PC-9 (cell line): Measurements from ENCODE around the gene MKX. TPM values are rescaled to one million over a fixed set of nuclear protein-coding genes. Genes with fewer than 3 reads are reported as not detected.
A peak's percentile ranks its signal among the peaks of the same experiment; 100 is the strongest.

Experiments
- Bru-seq: library from RNA; stranded (reverse); fragments of 400-500 nt; gene quantifications from one replicate; lab custom pipeline; 2021; lab: Mats Ljungman, UMichigan
- BruChase-seq, 2 experiments: library from RNA; stranded (reverse); fragments of 400-500 nt; gene quantifications; one replicate each; lab custom pipeline; 2021; lab: Mats Ljungman, UMichigan
- BruUV-seq: library from RNA; stranded (reverse); fragments of 400-500 nt; replicated peaks from 2 replicates; lab custom pipeline; 2021; lab: Mats Ljungman, UMichigan
- CTCF ChIA-PET: fragments of 300-600 bp; sonication (Branson Sonifier 250); formaldehyde crosslinking; loops from one replicate; lab custom pipeline; 2022; ENCODE audit warnings: antibody characterized with exemption; lab: Charles Lee
- POLR2A ChIA-PET: fragments of 300-600 bp; sonication (Branson Sonifier 250); formaldehyde crosslinking; loops from one replicate; lab custom pipeline; 2022; ENCODE audit warnings: antibody characterized with exemption; ENCODE audit not compliant: unreplicated experiment; lab: Charles Lee
- DNase-seq, 2 experiments: peaks; one replicate each; pipeline versions ENCODE4 v3.0.0 to v3.0.0-alpha.2; 2015 to 2022; ENCODE audit warnings: mixed read lengths in 1 of 2
- H2AFZ ChIP-seq: fragments of 200-600 bp; sonication (generic); 2 replicates; pipeline ENCODE4 v1.8.1; 2017; ENCODE audit warnings: antibody characterized with exemption
- H3F3A ChIP-seq: fragments of 200-600 bp; sonication (generic); 2 replicates; pipeline ENCODE4 v1.8.1; 2017; ENCODE audit warnings: antibody characterized with exemption, mild to moderate bottlenecking, low read depth; ENCODE audit not compliant: insufficient read depth
- H3K27ac ChIP-seq: fragments of 200-600 bp; sonication (generic); 2 replicates; pipeline ENCODE4 v1.6.1; 2016; ENCODE audit warnings: mixed run types
- H3K27me3 ChIP-seq: fragments of 200-600 bp; sonication (generic); 2 replicates; pipeline ENCODE4 v1.6.1; 2016; ENCODE audit warnings: low read depth, mixed run types; ENCODE audit not compliant: insufficient read depth
- H3K36me3 ChIP-seq: fragments of 200-600 bp; sonication (generic); 2 replicates; pipeline ENCODE4 v1.6.1; 2016; ENCODE audit warnings: low read depth, mixed run types
- H3K4me1 ChIP-seq: fragments of 200-600 bp; sonication (generic); replicated peaks from 2 replicates; pipeline ENCODE4 v1.6.1; 2016; ENCODE audit warnings: mixed run types; ENCODE audit not compliant: insufficient read depth
- H3K4me2 ChIP-seq: fragments of 200-600 bp; sonication (generic); 2 replicates; pipeline ENCODE4 v1.6.1; 2017; ENCODE audit warnings: mixed run types
- H3K4me3 ChIP-seq: fragments of 200-600 bp; sonication (generic); 2 replicates; pipeline ENCODE4 v1.6.1; 2016; ENCODE audit warnings: mixed run types
- H3K79me2 ChIP-seq: fragments of 200-600 bp; sonication (generic); 2 replicates; pipeline ENCODE4 v1.6.1; 2017; ENCODE audit warnings: low read depth, mixed run types
- H3K9me2 ChIP-seq: fragments of 200-600 bp; sonication (generic); 2 replicates; pipeline ENCODE4 v1.8.1; 2017; ENCODE audit warnings: mild to moderate bottlenecking; ENCODE audit not compliant: insufficient read depth
- H3K9me3 ChIP-seq: fragments of 200-600 bp; sonication (generic); 2 replicates; pipeline ENCODE4 v1.8.1; 2016; ENCODE audit warnings: low read depth; ENCODE audit not compliant: insufficient read depth
- H4K20me1 ChIP-seq: fragments of 200-600 bp; sonication (generic); 2 replicates; pipeline ENCODE4 v1.8.1; 2017; ENCODE audit not compliant: insufficient read depth
- CTCF ChIP-seq: fragments of 200-600 bp; sonication (generic); conservative IDR thresholded peaks from 2 replicates; pipeline ENCODE4 v1.6.1; 2017; ENCODE audit warnings: mixed run types, antibody characterized with exemption, mild to moderate bottlenecking, moderate library complexity
- EZH2 ChIP-seq: fragments of 200-600 bp; sonication (generic); IDR thresholded peaks from 2 replicates; pipeline ENCODE4 v1.8.0; 2017; ENCODE audit warnings: antibody characterized with exemption, low read depth
- intact Hi-C: fragments of 100-400 bp; cut with micrococcal nuclease; formaldehyde crosslinking; loops from one replicate; pipeline ENCODE4 v1.10.0; 2022; ENCODE audit not compliant: unreplicated experiment
- long read RNA-seq: library from polyadenylated mRNA; stranded (forward); transcript quantifications from one replicate; pipeline ENCODE4 v2.0.0, GENCODE V29; 2022
- total RNA-seq: library from RNA; stranded (reverse); gene quantifications from 2 replicates; pipeline ENCODE4 v1.2.3, GENCODE V29; 2021

MKX gene
- not detected in 2 replicates for total RNA-seq
- Bru-seq, nascent RNA: percentile 6 among the genes with signal in this experiment
- BruChase-seq, experiment 1, labeled RNA remaining after a 2-hour chase: percentile 7 among the genes with signal in this experiment
- not detected for BruChase-seq, experiment 2, labeled RNA remaining after a 6-hour chase
- long read RNA-seq: 0 reads

GRCh38 chr10:27745732-27746396 is at the start of gene MKX:
Gene MKX, minus strand, starts transcription at chr10:27745819. Its CDS starts 2,404 bp downstream, at chr10:27743415.
- Histone ChIP-seq H3K4me1 (no peaks in the 10 kb centered on the region), H3K4me2 (no peak within 1 kb of the TSS), H3K79me2 (no peaks in the 10 kb centered on the region), H3K9me3 (no peaks in the 10 kb centered on the region), H3K36me3 (no peaks in the 10 kb centered on the region), H3K9me2 (no peaks in the 10 kb centered on the region), H3F3A (no peaks in the 10 kb centered on the region), H3K27me3 (no peaks in the 10 kb centered on the region), H3K27ac (no peak within 1 kb of the TSS), H3K4me3 (no peak within 1 kb of the TSS), H4K20me1 (no peaks in the 10 kb centered on the region), H2AFZ (no peak within 1 kb of the TSS)
- intact Hi-C loops: no loop called here
- TF ChIP-seq CTCF: no peak
- no peak for TF ChIP-seq EZH2
- POLR2A ChIA-PET: no interaction called here
- BruUV-seq: no TSS peak
- CTCF ChIA-PET: no interaction called here
- DNase-seq: no peak

GRCh38 chr10:27794157-27794556 is 48.5 kb upstream of the MKX start:
- Histone ChIP-seq H3K79me2 (no peaks in the 10 kb centered on the region), H3K4me3 (no peak overlapping the region), H3F3A (no peaks in the 10 kb centered on the region), H3K4me1 (no peaks in the 10 kb centered on the region), H2AFZ (no peak overlapping the region), H3K9me3 (no peaks in the 10 kb centered on the region), H3K36me3 (no peaks in the 10 kb centered on the region), H3K27ac (no peak overlapping the region), H3K27me3 (no peaks in the 10 kb centered on the region), H3K4me2 (no peak overlapping the region), H3K9me2 (no peaks in the 10 kb centered on the region), H4K20me1 (no peaks in the 10 kb centered on the region)
- no TSS peak for BruUV-seq
- CTCF ChIA-PET: no interaction called here
- TF ChIP-seq CTCF (no peak), EZH2 (no peak)
- no peak for DNase-seq
- intact Hi-C loops: no loop called here
- POLR2A ChIA-PET: no interaction called here

- Histone ChIP-seq H3K79me2 (no peaks in the 10 kb centered on the region), H3K9me2 (no peaks in the 10 kb centered on the region), H3K4me3 (no peak overlapping the region), H3K36me3 (no peaks in the 10 kb centered on the region), H3F3A (no peaks in the 10 kb centered on the region), H3K4me2 (no peak overlapping the region), H3K27ac (no peak overlapping the region), H3K4me1 (no peaks in the 10 kb centered on the region), H4K20me1 (no peaks in the 10 kb centered on the region), H3K27me3 (0 out of 2 replicates have a peak, but pooled peaks cover 4% of the 10 kb centered on the region), H3K9me3 (no peaks in the 10 kb centered on the region), H2AFZ (no peak overlapping the region)
- intact Hi-C loops: no loop called here
- TF ChIP-seq CTCF (no peak), EZH2 (no peak)
- DNase-seq: no peak
- ChIA-PET POLR2A (no interaction called here), CTCF (no interaction called here)
- no TSS peak for BruUV-seq
These were observed 46.6 kb upstream of the MKX start for GRCh38 chr10:27792216-27792615.
